ENCODE results near the gene CCT6A.
"Not testable (repeated sequence)": the region's sequence is repeated elsewhere in the genome, so short reads cannot be mapped to it uniquely, and the experiment has no call there.

The CCT6A gene

GRCh38 chr7:56080726-56081435 is 29.3 kb downstream of the CCT6A start:
- not testable (repeated sequence) for H3K4me3 ChIP-seq (ENCODE audit: extremely low read depth, insufficient read depth, low read length, poor library complexity, severe bottlenecking); H3K4me1 ChIP-seq (ENCODE audit: control insufficient read depth, insufficient read depth, low read length, poor library complexity, severe bottlenecking); H3K9me3 ChIP-seq (ENCODE audit: control insufficient read depth, low read length); H3K27ac ChIP-seq (ENCODE audit: low read depth, low read length, severe bottlenecking)
- WGBS, 2 experiments (ENCODE audit: insufficient coverage in 2 of 2), result 92 to 94% methylated on average over 26 to 27 of the region's 28 CpGs
- H3K36me3 ChIP-seq (ENCODE audit: control insufficient read depth, insufficient read depth, low read length), result peaks cover 41% of the 10 kb centered on the region

DNA sequence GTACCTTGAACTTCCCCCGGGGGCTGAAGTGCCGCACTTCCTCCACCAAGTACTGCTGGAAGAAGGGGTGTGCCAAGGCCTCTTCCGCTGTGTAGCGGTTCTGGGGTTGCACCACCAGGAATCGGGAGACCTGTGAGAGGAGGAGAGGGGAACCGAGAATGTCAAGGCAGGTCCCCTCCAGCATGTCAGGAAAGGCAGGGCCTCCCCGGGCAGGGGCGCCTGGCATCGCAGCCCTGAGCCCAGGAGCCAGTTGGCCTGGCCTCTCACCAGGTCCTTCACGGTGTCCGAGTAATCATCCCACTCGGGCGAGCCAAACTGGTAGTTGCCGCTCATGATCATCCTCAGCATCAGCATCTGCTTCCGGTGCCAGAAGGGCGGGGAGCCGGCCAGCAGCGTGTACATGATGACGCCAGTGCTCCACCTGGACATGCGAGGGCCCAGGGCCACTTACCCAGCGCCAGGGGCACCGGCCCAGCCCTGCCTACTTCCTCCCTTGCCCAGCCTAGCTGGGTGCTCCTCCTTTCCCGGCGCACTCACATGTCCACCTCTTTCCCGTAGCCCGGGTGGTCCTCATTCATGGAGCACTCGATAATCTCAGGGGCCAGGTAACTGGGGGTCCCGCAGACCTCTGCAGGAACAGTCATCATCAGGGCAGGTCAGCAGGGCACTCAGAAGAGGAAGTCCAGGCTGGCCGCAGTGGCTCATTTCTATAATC is 30.2 kb downstream of the CCT6A start:
- no peaks in the 10 kb centered on the region for H3K9me3 ChIP-seq (ENCODE audit: control insufficient read depth, low read length)
- H3K36me3 ChIP-seq (ENCODE audit: control insufficient read depth, insufficient read depth, low read length), result peaks cover 34% of the 10 kb centered on the region
- H3K4me1 ChIP-seq (ENCODE audit: control insufficient read depth, insufficient read depth, low read length, poor library complexity, severe bottlenecking), result no peaks in the 10 kb centered on the region
- H3K4me3 ChIP-seq (ENCODE audit: extremely low read depth, insufficient read depth, low read length, poor library complexity, severe bottlenecking), result no peak overlapping the region
- H3K27ac ChIP-seq (ENCODE audit: low read depth, low read length, severe bottlenecking), result no peak overlapping the region
- 97 to 98% methylated on average over 26 to 29 of the region's 29 CpGs for WGBS, 2 experiments (ENCODE audit: insufficient coverage in 2 of 2)

- H3K9me3 ChIP-seq (ENCODE audit: control insufficient read depth, low read length), result no peaks in the 10 kb centered on the region
- H3K4me3 ChIP-seq (ENCODE audit: extremely low read depth, insufficient read depth, low read length, poor library complexity, severe bottlenecking), result no peak overlapping the region
- H3K36me3 ChIP-seq (ENCODE audit: control insufficient read depth, insufficient read depth, low read length), result peaks cover 23% of the 10 kb centered on the region
- no peaks in the 10 kb centered on the region for H3K4me1 ChIP-seq (ENCODE audit: control insufficient read depth, insufficient read depth, low read length, poor library complexity, severe bottlenecking)
- no peak overlapping the region for H3K27ac ChIP-seq (ENCODE audit: low read depth, low read length, severe bottlenecking)
- 97 to 98% methylated on average over 9 to 13 of the region's 13 CpGs for WGBS, 2 experiments (ENCODE audit: insufficient coverage in 2 of 2)
Measured at GRCh38 chr7:56083150-56083785, 31.7 kb downstream of the CCT6A start.

- H3K36me3 ChIP-seq (ENCODE audit: control insufficient read depth, insufficient read depth, low read length), result peaks cover 4% of the 10 kb centered on the region
Measured at GRCh38 chr7:56086761-56087160, 35.2 kb downstream of the CCT6A start.

DNA sequence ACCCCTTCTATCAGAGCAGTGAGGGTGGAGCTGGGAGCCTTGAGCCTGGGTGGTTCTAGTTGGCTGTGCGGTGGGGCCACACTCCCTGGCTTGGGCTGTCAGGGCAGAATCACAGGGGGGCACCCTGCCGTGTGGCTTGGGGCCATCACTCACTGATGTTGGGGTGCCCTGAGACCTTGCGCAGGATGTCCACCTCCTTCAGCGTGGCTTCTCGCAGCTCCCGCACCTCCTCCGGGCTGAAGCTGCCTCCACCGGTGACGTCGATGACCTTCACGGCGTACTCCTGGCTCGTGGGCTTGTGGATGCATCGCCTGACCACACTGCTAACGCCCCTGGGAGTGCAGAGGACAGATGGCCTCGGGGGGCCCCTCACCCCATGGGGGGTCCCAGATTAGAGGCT is 35.9 kb downstream of the CCT6A start:
- no peak overlapping the region for H3K4me3 ChIP-seq (ENCODE audit: extremely low read depth, insufficient read depth, low read length, poor library complexity, severe bottlenecking)
- H3K36me3 ChIP-seq (ENCODE audit: control insufficient read depth, insufficient read depth, low read length), result no peaks in the 10 kb centered on the region
- 94 to 95% methylated on average over 12 to 16 of the region's 16 CpGs for WGBS, 2 experiments (ENCODE audit: insufficient coverage in 2 of 2)
- H3K4me1 ChIP-seq (ENCODE audit: control insufficient read depth, insufficient read depth, low read length, poor library complexity, severe bottlenecking), result no peaks in the 10 kb centered on the region
- no peak overlapping the region for H3K27ac ChIP-seq (ENCODE audit: low read depth, low read length, severe bottlenecking)
- H3K9me3 ChIP-seq (ENCODE audit: control insufficient read depth, low read length), result no peaks in the 10 kb centered on the region

More at GRCh38 chr7:56086761-56087160, 35.2 kb downstream of the CCT6A start:
- H3K27ac ChIP-seq (ENCODE audit: low read depth, low read length, severe bottlenecking), result no peak overlapping the region
- H3K9me3 ChIP-seq (ENCODE audit: control insufficient read depth, low read length), result no peaks in the 10 kb centered on the region
- no peak overlapping the region for H3K4me3 ChIP-seq (ENCODE audit: extremely low read depth, insufficient read depth, low read length, poor library complexity, severe bottlenecking)
- WGBS, 2 experiments (ENCODE audit: insufficient coverage in 2 of 2), result 92 to 94% methylated on average over 6 to 7 of the region's 7 CpGs
- H3K4me1 ChIP-seq (ENCODE audit: control insufficient read depth, insufficient read depth, low read length, poor library complexity, severe bottlenecking), result no peaks in the 10 kb centered on the region

- WGBS, 2 experiments (ENCODE audit: insufficient coverage in 2 of 2), result 89 to 94% methylated on average over 3 of the region's 3 CpGs
- Histone ChIP-seq H3K36me3 (ENCODE audit: control insufficient read depth, insufficient read depth, low read length) (no peaks in the 10 kb centered on the region), H3K4me3 (ENCODE audit: extremely low read depth, insufficient read depth, low read length, poor library complexity, severe bottlenecking) (no peak overlapping the region), H3K4me1 (ENCODE audit: control insufficient read depth, insufficient read depth, low read length, poor library complexity, severe bottlenecking) (no peaks in the 10 kb centered on the region), H3K27ac (ENCODE audit: low read depth, low read length, severe bottlenecking) (no peak overlapping the region), H3K9me3 (ENCODE audit: control insufficient read depth, low read length) (no peaks in the 10 kb centered on the region)
Measured at GRCh38 chr7:56091591-56091990, 40.0 kb downstream of the CCT6A start.

- H3K4me1 ChIP-seq (ENCODE audit: control insufficient read depth, insufficient read depth, low read length, poor library complexity, severe bottlenecking); H3K27ac ChIP-seq (ENCODE audit: low read depth, low read length, severe bottlenecking); H3K9me3 ChIP-seq (ENCODE audit: control insufficient read depth, low read length); H3K36me3 ChIP-seq (ENCODE audit: control insufficient read depth, insufficient read depth, low read length); H3K4me3 ChIP-seq (ENCODE audit: extremely low read depth, insufficient read depth, low read length, poor library complexity, severe bottlenecking): not testable (repeated sequence)
- WGBS, 2 experiments (ENCODE audit: insufficient coverage in 2 of 2), result 86 to 100% methylated on average over 2 of the region's 6 CpGs
Measured at GRCh38 chr7:56092388-56092787, 40.8 kb downstream of the CCT6A start.

DNA sequence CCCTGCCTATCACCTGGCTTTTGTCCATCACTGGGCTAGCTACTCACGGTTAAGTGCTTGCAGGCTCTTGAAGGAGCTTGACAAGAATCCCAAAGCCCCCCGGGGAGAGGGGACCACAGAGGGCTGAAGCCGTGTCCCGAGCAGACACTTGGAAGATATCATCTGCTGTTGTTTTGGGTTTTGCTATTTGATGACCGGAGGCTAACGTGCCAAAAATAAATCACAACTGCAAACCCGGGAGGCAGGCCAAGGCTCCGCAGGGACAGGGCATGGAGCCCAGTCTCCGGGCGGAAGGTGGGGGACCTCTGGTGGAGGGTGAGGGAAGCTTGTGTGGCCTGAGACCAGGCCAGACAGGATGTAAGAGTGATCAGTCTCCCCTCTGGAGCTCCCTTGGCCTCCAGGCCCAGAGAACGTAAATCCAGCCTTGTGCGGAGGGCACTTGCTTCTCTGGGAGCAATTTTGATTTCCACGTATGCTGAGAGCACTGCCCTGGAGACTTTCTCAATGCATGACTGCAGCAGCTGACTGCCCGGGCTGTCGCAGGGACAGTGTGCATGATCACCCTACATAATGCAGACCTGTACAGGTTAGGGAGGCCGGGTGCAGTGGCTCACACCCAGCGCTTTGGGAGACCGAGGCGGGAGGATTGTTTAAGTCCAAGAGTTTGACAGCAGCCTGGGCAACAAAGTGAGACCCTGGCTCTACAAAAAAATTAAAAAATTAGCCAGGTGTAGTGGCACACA is 41.4 kb downstream of the CCT6A start, which contains the start of gene PHKG1:
PHKG1 (minus strand) TSS at position 164 of the 743 bp plus-strand sequence. CDS start 4,011 bp downstream, outside the sequence.
- H3K9me3 ChIP-seq (ENCODE audit: control insufficient read depth, low read length), result no peaks in the 10 kb centered on the region
- 81 to 83% methylated on average over 17 of the region's 19 CpGs for WGBS, 2 experiments (ENCODE audit: insufficient coverage in 2 of 2)
- H3K36me3 ChIP-seq (ENCODE audit: control insufficient read depth, insufficient read depth, low read length), result peaks cover 3% of the 10 kb centered on the region
- H3K4me1 ChIP-seq (ENCODE audit: control insufficient read depth, insufficient read depth, low read length, poor library complexity, severe bottlenecking), result no peaks in the 10 kb centered on the region
- H3K27ac ChIP-seq (ENCODE audit: low read depth, low read length, severe bottlenecking), result no peak within 1 kb of the TSS
- no peak within 1 kb of the TSS for H3K4me3 ChIP-seq (ENCODE audit: extremely low read depth, insufficient read depth, low read length, poor library complexity, severe bottlenecking)

DNA sequence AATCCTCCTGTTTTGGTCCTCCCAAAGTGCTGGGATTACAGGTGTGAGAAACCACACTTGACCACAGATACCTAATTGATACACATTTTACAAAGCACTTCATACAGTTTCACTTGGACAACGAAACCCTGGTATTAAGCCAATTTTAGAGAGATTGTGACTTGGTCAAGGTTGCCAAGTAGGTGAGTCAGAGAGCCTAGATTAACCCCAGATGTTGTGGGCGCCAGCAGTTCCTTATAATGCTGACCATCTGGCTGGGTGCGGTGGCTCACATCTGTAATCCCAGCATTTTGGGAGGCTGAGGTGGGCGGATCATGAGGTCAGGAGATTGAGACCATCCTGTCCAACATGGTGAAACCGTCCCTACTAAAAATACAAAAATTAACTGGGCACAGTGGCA is 46.1 kb downstream of the CCT6A start:
- no peaks in the 10 kb centered on the region for H3K4me1 ChIP-seq (ENCODE audit: control insufficient read depth, insufficient read depth, low read length, poor library complexity, severe bottlenecking)
- H3K4me3 ChIP-seq (ENCODE audit: extremely low read depth, insufficient read depth, low read length, poor library complexity, severe bottlenecking), result no peak overlapping the region
- no peak overlapping the region for H3K27ac ChIP-seq (ENCODE audit: low read depth, low read length, severe bottlenecking)
- H3K9me3 ChIP-seq (ENCODE audit: control insufficient read depth, low read length), result no peaks in the 10 kb centered on the region
- WGBS, 2 experiments (ENCODE audit: insufficient coverage in 2 of 2), result 94 to 96% methylated on average over 3 to 5 of the region's 5 CpGs
- peaks cover 33% of the 10 kb centered on the region for H3K36me3 ChIP-seq (ENCODE audit: control insufficient read depth, insufficient read depth, low read length)

GRCh38 chr7:56098187-56099008 is 46.8 kb downstream of the CCT6A start:
- H3K4me1 ChIP-seq (ENCODE audit: control insufficient read depth, insufficient read depth, low read length, poor library complexity, severe bottlenecking); H3K9me3 ChIP-seq (ENCODE audit: control insufficient read depth, low read length); H3K4me3 ChIP-seq (ENCODE audit: extremely low read depth, insufficient read depth, low read length, poor library complexity, severe bottlenecking); H3K27ac ChIP-seq (ENCODE audit: low read depth, low read length, severe bottlenecking): not testable (repeated sequence)
- WGBS, 2 experiments (ENCODE audit: insufficient coverage in 2 of 2), result 89 to 100% methylated on average over 3 of the region's 8 CpGs
- H3K36me3 ChIP-seq (ENCODE audit: control insufficient read depth, insufficient read depth, low read length), result peaks cover 40% of the 10 kb centered on the region

All from mesodermal cell (in vitro differentiated cells).